ENCODE results near the gene CDC34. TPM values are rescaled to one million over a fixed set of nuclear protein-coding genes. Genes with fewer than 3 reads are reported as not detected.

Gene CDC34
- total RNA-seq, 1 experiment from 2014 or later, result 129 TPM

- Mint-ChIP-seq H3K27ac (peak overlapping the region; percentile 98), H3K27me3 (ENCODE audit: low read depth) (peaks cover 27% of the 10 kb centered on the region), H3K4me3 (peak overlapping the region; percentile 94), H3K4me1 (peaks cover 29% of the 10 kb centered on the region), H3K36me3 (peaks cover 14% of the 10 kb centered on the region), H3K9me3 (no peaks in the 10 kb centered on the region)
- ATAC-seq (peak; percentile 8), DNase-seq (ENCODE audit: low spot score) (peak; percentile 52)
- POLR2A ChIA-PET, result interaction anchor here (1.9 kb wide), 1 partner anchor 10 kb away, joined by 6 read pairs; no protein-coding TSS in a partner anchor
- CTCF ChIA-PET, result no interaction called here
- TF ChIP-seq, protein P1, sequence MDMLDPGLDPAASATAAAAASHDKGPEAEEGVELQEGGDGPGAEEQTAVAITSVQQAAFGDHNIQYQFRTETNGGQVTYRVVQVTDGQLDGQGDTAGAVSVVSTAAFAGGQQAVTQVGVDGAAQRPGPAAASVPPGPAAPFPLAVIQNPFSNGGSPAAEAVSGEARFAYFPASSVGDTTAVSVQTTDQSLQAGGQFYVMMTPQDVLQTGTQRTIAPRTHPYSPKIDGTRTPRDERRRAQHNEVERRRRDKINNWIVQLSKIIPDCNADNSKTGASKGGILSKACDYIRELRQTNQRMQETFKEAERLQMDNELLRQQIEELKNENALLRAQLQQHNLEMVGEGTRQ (CRISPR knock-in tag; IDR thresholded peaks at IDR 0.05), result no peak
- TF ChIP-seq, protein P2, sequence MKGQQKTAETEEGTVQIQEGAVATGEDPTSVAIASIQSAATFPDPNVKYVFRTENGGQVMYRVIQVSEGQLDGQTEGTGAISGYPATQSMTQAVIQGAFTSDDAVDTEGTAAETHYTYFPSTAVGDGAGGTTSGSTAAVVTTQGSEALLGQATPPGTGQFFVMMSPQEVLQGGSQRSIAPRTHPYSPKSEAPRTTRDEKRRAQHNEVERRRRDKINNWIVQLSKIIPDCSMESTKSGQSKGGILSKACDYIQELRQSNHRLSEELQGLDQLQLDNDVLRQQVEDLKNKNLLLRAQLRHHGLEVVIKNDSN (CRISPR knock-in tag; IDR thresholded peaks at IDR 0.05), result no peak
- no peak for TF ChIP-seq GTF2I (CRISPR knock-in tag; conservative IDR thresholded peaks at IDR 0.05)
- TF ChIP-seq TEAD4 (CRISPR knock-in tag; IDR thresholded peaks at IDR 0.05), result no peak
- no peak for TF ChIP-seq CREM (CRISPR knock-in tag; IDR thresholded peaks at IDR 0.05)
- TF ChIP-seq CDX4 (CRISPR knock-in tag; IDR thresholded peaks at IDR 0.05; ENCODE audit: borderline replicate concordance), result no peak
- no peak for TF ChIP-seq OVOL2 (CRISPR knock-in tag; IDR thresholded peaks at IDR 0.05; ENCODE audit: borderline replicate concordance)
- no peak for TF ChIP-seq MXD4 (CRISPR knock-in tag; IDR thresholded peaks at IDR 0.05; ENCODE audit: borderline replicate concordance)
- TF ChIP-seq GRHL2 (CRISPR knock-in tag; IDR thresholded peaks at IDR 0.05; ENCODE audit: insufficient replicate concordance, severe bottlenecking), result no peak
- TF ChIP-seq SMAD4 (CRISPR knock-in tag; IDR thresholded peaks at IDR 0.05), result no peak
- TF ChIP-seq, protein P3, sequence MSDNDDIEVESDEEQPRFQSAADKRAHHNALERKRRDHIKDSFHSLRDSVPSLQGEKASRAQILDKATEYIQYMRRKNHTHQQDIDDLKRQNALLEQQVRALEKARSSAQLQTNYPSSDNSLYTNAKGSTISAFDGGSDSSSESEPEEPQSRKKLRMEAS (CRISPR knock-in tag; IDR thresholded peaks at IDR 0.05), result peak; percentile 36; the same call in 1 of the 2 replicates
- no peak for TF ChIP-seq ATF1 (CRISPR knock-in tag; IDR thresholded peaks at IDR 0.05)
- no peak for TF ChIP-seq NR3C1 (CRISPR knock-in tag; conservative IDR thresholded peaks at IDR 0.05; ENCODE audit: low read depth)
- 0 out of 2 replicates have a peak, but pooled peaks have one; percentile 5 for TF ChIP-seq ZNF121 (CRISPR knock-in tag; IDR thresholded peaks at IDR 0.05)
- TF ChIP-seq SMAD3 (CRISPR knock-in tag; IDR thresholded peaks at IDR 0.05; ENCODE audit: borderline replicate concordance), result 0 out of 2 replicates have a peak, but pooled peaks have one; percentile 18
- TF ChIP-seq SP1 (CRISPR knock-in tag; conservative IDR thresholded peaks at IDR 0.05), result 0 out of 2 replicates have a peak, but pooled peaks have one; percentile 9
- no peak for TF ChIP-seq MYBL2 (CRISPR knock-in tag; IDR thresholded peaks at IDR 0.05)
- TF ChIP-seq RELA (CRISPR knock-in tag; IDR thresholded peaks at IDR 0.05; ENCODE audit: borderline replicate concordance), result no peak
- no peak for TF ChIP-seq ZNF671 (CRISPR knock-in tag; IDR thresholded peaks at IDR 0.05)
- 0 out of 2 replicates have a peak, but pooled peaks have one; percentile 69 for TF ChIP-seq E2F4 (CRISPR knock-in tag; IDR thresholded peaks at IDR 0.05; ENCODE audit: borderline replicate concordance, low read depth)
- 0 out of 2 replicates have a peak, but pooled peaks have one; percentile 21 for TF ChIP-seq E2F5 (CRISPR knock-in tag; IDR thresholded peaks at IDR 0.05)
- TF ChIP-seq, protein P4, sequence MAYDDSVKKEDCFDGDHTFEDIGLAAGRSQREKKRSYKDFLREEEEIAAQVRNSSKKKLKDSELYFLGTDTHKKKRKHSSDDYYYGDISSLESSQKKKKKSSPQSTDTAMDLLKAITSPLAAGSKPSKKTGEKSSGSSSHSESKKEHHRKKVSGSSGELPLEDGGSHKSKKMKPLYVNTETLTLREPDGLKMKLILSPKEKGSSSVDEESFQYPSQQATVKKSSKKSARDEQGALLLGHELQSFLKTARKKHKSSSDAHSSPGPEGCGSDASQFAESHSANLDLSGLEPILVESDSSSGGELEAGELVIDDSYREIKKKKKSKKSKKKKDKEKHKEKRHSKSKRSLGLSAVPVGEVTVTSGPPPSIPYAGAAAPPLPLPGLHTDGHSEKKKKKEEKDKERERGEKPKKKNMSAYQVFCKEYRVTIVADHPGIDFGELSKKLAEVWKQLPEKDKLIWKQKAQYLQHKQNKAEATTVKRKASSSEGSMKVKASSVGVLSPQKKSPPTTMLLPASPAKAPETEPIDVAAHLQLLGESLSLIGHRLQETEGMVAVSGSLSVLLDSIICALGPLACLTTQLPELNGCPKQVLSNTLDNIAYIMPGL (CRISPR knock-in tag; IDR thresholded peaks at IDR 0.05), result no peak
- TF ChIP-seq, protein P5, sequence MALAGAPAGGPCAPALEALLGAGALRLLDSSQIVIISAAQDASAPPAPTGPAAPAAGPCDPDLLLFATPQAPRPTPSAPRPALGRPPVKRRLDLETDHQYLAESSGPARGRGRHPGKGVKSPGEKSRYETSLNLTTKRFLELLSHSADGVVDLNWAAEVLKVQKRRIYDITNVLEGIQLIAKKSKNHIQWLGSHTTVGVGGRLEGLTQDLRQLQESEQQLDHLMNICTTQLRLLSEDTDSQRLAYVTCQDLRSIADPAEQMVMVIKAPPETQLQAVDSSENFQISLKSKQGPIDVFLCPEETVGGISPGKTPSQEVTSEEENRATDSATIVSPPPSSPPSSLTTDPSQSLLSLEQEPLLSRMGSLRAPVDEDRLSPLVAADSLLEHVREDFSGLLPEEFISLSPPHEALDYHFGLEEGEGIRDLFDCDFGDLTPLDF (CRISPR knock-in tag; IDR thresholded peaks at IDR 0.05), result no peak
- TF ChIP-seq, protein P6, sequence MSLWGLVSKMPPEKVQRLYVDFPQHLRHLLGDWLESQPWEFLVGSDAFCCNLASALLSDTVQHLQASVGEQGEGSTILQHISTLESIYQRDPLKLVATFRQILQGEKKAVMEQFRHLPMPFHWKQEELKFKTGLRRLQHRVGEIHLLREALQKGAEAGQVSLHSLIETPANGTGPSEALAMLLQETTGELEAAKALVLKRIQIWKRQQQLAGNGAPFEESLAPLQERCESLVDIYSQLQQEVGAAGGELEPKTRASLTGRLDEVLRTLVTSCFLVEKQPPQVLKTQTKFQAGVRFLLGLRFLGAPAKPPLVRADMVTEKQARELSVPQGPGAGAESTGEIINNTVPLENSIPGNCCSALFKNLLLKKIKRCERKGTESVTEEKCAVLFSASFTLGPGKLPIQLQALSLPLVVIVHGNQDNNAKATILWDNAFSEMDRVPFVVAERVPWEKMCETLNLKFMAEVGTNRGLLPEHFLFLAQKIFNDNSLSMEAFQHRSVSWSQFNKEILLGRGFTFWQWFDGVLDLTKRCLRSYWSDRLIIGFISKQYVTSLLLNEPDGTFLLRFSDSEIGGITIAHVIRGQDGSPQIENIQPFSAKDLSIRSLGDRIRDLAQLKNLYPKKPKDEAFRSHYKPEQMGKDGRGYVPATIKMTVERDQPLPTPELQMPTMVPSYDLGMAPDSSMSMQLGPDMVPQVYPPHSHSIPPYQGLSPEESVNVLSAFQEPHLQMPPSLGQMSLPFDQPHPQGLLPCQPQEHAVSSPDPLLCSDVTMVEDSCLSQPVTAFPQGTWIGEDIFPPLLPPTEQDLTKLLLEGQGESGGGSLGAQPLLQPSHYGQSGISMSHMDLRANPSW (CRISPR knock-in tag; conservative IDR thresholded peaks at IDR 0.05; ENCODE audit: low read depth), result no peak
- TF ChIP-seq ZSCAN18 (CRISPR knock-in tag; IDR thresholded peaks at IDR 0.05), result no peak
- TF ChIP-seq GABPB1 (CRISPR knock-in tag; IDR thresholded peaks at IDR 0.05), result no peak
Measured at GRCh38 chr19:570937-571565, 39.5 kb downstream of the CDC34 start.
